SK-N-SH treated with all-trans-retinoic acid at 6 μM for 48 hours (cell line): ENCODE data around the gene ALK.

ENCODE experiments used
- ARNTL ChIP-seq: fragments of 450-650 bp; formaldehyde crosslinking; IDR thresholded peaks from 2 replicates; pipeline ENCODE4 v1.5.0; 2020; ENCODE audit warnings: low read depth, mild to moderate bottlenecking, moderate library complexity, borderline replicate concordance
- CREB5 ChIP-seq: fragments of 250-450 bp; sonication (Bioruptor Pico); IDR thresholded peaks from 2 replicates; pipeline ENCODE4 v1.5.1; 2020; ENCODE audit warnings: low read depth, mild to moderate bottlenecking, moderate library complexity
- PATZ1 ChIP-seq: fragments of 250-450 bp; sonication (Bioruptor Pico); IDR thresholded peaks from 2 replicates; pipeline ENCODE4 v1.8.0; 2020; ENCODE audit warnings: mild to moderate bottlenecking, moderate library complexity, borderline replicate concordance
- ZNF8 ChIP-seq: fragments of 450-650 bp; formaldehyde crosslinking; IDR thresholded peaks from 2 replicates; pipeline ENCODE4 v1.5.0; 2020; ENCODE audit warnings: mild to moderate bottlenecking, moderate library complexity

GRCh38 chr2:29767606-29768335 is 153.6 kb downstream of the ALK start:
- TF ChIP-seq ARNTL (CRISPR knock-in tag), result no peak
- TF ChIP-seq ZNF8 (CRISPR knock-in tag), result no peak
- TF ChIP-seq CREB5 (CRISPR knock-in tag), result no peak
- no peak for TF ChIP-seq PATZ1 (CRISPR knock-in tag)
